CD4-positive, alpha-beta T cell treated with Interleukin-10 for 1 hour (primary cell): ENCODE measurements around the gene LYPD3.

Experiments used
- DNase-seq: peaks from one replicate; pipeline ENCODE4 v3.0.0-alpha.2; 2020

The LYPD3 gene

GRCh38 chr19:43483281-43483680, 17.9 kb upstream of the LYPD3 start:
- no peak for DNase-seq

GRCh38 chr19:43482193-43482592, 16.8 kb upstream of the LYPD3 start:
- DNase-seq, result no peak

- DNase-seq, result no peak
Measured at GRCh38 chr19:43481701-43482100, 16.3 kb upstream of the LYPD3 start.

- no peak for DNase-seq
Measured at GRCh38 chr19:43480574-43480973, 15.2 kb upstream of the LYPD3 start.

- no peak for DNase-seq
Measured at GRCh38 chr19:43479961-43480561, 14.7 kb upstream of the LYPD3 start.

GRCh38 chr19:43479226-43479625, 13.8 kb upstream of the LYPD3 start:
- DNase-seq, result no peak

GRCh38 chr19:43478323-43478722, 12.9 kb upstream of the LYPD3 start:
- no peak for DNase-seq

- no peak for DNase-seq
Measured at GRCh38 chr19:43476606-43477005, 11.2 kb upstream of the LYPD3 start.

GRCh38 chr19:43474986-43475705, 9.7 kb upstream of the LYPD3 start:
- DNase-seq, result peak; percentile 96

- DNase-seq, result no peak
Measured at GRCh38 chr19:43474487-43474886, 9.1 kb upstream of the LYPD3 start.

- DNase-seq, result no peak
Measured at GRCh38 chr19:43471091-43471490, 5.7 kb upstream of the LYPD3 start.

- DNase-seq, result peak; percentile 63
Measured at GRCh38 chr19:43470288-43470687, 4.9 kb upstream of the LYPD3 start.

- DNase-seq, result peak; percentile 58
Measured at GRCh38 chr19:43469160-43469480, 3.7 kb upstream of the LYPD3 start.

- DNase-seq, result no peak
Measured at GRCh38 chr19:43468354-43469159, 3.1 kb upstream of the LYPD3 start.

- DNase-seq, result no peak
Measured at GRCh38 chr19:43467730-43468129, 2.3 kb upstream of the LYPD3 start.

GRCh38 chr19:43467276-43467675, 1.9 kb upstream of the LYPD3 start:
- DNase-seq, result no peak

- DNase-seq, result no peak
Measured at GRCh38 chr19:43466793-43467192, 1.4 kb upstream of the LYPD3 start.

- no peak for DNase-seq
Measured at GRCh38 chr19:43464134-43464775, 1.2 kb downstream of the LYPD3 start.

- peak; percentile 99 for DNase-seq
Measured at GRCh38 chr19:43463381-43464133, 1.9 kb downstream of the LYPD3 start.

- no peak for DNase-seq
Measured at GRCh38 chr19:43462785-43463380, 2.5 kb downstream of the LYPD3 start.

GRCh38 chr19:43462383-43462782, 3.0 kb downstream of the LYPD3 start:
- DNase-seq, result no peak

GRCh38 chr19:43461303-43461702, 4.1 kb downstream of the LYPD3 start:
- no peak for DNase-seq
